ENCODE measurements around the gene BACE2. TPM values are rescaled to one million over a fixed set of nuclear protein-coding genes. Genes with fewer than 3 reads are reported as not detected.

Gene BACE2
- total RNA-seq, 1 donor from 2014 or later: 49.5 TPM

DNA sequence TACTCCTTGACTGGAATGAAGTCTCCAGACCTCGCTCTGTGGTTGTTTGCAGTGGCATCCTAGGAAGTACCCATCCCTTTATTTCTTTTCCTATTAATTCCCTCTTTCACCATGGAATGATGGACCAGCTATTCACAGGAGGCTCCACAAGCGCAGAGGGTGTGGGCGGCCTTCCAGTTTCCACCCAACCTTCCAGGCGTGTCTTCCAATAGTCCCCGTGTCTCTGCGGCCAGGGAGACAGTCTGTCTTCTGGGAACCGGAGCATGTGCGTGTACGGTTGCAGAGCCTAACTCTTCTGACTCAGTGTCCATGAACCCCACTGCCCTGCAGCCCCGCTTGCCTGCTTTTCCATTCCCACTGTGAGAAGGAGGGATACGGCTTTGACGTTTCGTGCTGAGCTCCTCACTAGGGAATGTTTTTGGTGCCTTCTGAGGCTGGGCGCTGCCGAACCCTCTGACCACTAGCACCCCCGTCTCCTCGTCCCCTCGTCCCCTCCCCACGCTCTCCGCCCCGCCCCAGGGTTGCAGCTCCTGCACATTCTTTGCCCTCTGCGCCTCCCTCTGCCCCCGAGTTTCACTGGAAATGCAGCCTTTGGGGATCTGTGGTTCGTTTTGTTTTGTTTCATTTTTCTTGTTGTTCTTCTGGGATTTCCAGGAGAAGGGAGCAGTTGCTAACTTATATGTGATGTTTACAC lies 122.3 kb downstream of the BACE2 start:
- TF ChIP-seq, protein P1, sequence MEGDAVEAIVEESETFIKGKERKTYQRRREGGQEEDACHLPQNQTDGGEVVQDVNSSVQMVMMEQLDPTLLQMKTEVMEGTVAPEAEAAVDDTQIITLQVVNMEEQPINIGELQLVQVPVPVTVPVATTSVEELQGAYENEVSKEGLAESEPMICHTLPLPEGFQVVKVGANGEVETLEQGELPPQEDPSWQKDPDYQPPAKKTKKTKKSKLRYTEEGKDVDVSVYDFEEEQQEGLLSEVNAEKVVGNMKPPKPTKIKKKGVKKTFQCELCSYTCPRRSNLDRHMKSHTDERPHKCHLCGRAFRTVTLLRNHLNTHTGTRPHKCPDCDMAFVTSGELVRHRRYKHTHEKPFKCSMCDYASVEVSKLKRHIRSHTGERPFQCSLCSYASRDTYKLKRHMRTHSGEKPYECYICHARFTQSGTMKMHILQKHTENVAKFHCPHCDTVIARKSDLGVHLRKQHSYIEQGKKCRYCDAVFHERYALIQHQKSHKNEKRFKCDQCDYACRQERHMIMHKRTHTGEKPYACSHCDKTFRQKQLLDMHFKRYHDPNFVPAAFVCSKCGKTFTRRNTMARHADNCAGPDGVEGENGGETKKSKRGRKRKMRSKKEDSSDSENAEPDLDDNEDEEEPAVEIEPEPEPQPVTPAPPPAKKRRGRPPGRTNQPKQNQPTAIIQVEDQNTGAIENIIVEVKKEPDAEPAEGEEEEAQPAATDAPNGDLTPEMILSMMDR (IDR thresholded peaks at IDR 0.05): no peak
- no peak for DNase-seq (ENCODE audit: extremely low spot score, unreplicated experiment)
- Mint-ChIP-seq H3K9me3 (ENCODE audit: unreplicated experiment) (no peaks in the 10 kb centered on the region), H3K27me3 (ENCODE audit: unreplicated experiment) (peaks cover 47% of the 10 kb centered on the region), H3K36me3 (ENCODE audit: unreplicated experiment) (no peaks in the 10 kb centered on the region), H3K4me1 (ENCODE audit: unreplicated experiment) (peaks cover 1% of the 10 kb centered on the region), H3K4me3 (ENCODE audit: unreplicated experiment) (no peak overlapping the region), H3K27ac (ENCODE audit: unreplicated experiment) (no peak overlapping the region)

DNA sequence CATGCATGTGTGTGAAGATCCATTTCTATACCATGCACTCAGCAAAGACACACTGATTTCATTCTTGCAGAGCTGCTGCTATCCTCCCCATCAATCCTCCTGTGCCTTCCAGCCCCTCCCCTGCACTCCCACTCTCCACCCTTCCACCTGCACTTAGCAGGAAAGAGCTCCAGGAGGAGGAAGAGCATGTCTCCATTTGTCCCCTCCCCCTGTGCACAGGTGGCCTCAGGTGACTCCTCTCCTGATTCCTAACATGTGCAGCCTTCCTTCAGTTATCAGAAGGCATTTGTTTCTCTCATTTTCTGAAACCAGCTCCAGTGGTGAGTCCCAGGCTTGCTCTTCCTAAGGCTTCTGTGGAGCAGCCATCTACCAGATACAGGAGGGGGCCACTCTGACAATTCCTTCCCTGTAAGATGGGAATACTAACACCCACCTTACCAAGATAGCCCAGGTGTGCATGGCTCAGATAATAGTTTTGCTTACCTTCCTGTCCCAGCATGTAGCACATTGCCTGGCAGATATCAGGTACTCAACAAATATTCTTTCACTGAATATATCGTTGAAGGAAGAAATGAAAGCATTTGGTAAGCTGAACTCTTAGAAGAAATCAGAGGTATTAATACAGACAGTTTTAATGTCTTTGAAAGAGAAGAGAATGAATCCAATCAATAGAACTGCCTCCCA lies 126.7 kb downstream of the BACE2 start:
- H3K27ac Mint-ChIP-seq (ENCODE audit: unreplicated experiment): no peak overlapping the region
- peaks cover 32% of the 10 kb centered on the region for H3K27me3 Mint-ChIP-seq (ENCODE audit: unreplicated experiment)
- peaks cover 3% of the 10 kb centered on the region for H3K9me3 Mint-ChIP-seq (ENCODE audit: unreplicated experiment)
- no peaks in the 10 kb centered on the region for H3K36me3 Mint-ChIP-seq (ENCODE audit: unreplicated experiment)
- DNase-seq (ENCODE audit: extremely low spot score, unreplicated experiment): no peak
- H3K4me1 Mint-ChIP-seq (ENCODE audit: unreplicated experiment): peaks cover 1% of the 10 kb centered on the region
- no peak overlapping the region for H3K4me3 Mint-ChIP-seq (ENCODE audit: unreplicated experiment)
- TF ChIP-seq, protein P1 (IDR thresholded peaks at IDR 0.05): no peak

DNA sequence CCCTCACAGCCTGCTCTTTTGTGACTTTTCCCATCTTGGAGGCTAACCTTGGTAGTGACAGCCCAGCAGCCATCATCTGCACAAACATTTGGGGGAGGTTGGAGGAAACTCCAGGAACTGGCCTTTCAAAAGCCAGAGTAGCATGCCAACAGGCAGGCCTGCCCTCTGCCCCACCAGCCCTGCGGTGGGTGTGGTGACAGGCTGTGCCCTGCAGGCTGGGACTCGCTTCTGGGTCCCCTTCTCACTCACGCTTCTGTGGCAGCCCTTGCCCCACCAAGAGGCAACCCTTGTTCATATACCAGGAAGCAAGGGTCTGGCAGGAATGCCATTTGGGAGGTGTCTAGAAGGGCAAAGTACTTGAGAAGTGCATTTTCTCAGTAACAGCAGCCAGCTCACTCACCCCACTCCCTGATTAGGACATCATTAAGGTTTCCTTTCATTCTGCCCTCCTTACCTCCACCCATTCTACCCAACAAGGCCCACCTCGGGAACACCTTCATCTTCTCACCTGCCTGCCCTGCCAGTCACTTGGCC lies 127.8 kb downstream of the BACE2 start:
- Mint-ChIP-seq H3K27me3 (ENCODE audit: unreplicated experiment) (peaks cover 21% of the 10 kb centered on the region), H3K9me3 (ENCODE audit: unreplicated experiment) (peaks cover 3% of the 10 kb centered on the region), H3K36me3 (ENCODE audit: unreplicated experiment) (no peaks in the 10 kb centered on the region), H3K4me3 (ENCODE audit: unreplicated experiment) (no peak overlapping the region), H3K27ac (ENCODE audit: unreplicated experiment) (no peak overlapping the region), H3K4me1 (ENCODE audit: unreplicated experiment) (no peaks in the 10 kb centered on the region)
- DNase-seq (ENCODE audit: extremely low spot score, unreplicated experiment): no peak
- TF ChIP-seq, protein P1 (IDR thresholded peaks at IDR 0.05): no peak

DNA sequence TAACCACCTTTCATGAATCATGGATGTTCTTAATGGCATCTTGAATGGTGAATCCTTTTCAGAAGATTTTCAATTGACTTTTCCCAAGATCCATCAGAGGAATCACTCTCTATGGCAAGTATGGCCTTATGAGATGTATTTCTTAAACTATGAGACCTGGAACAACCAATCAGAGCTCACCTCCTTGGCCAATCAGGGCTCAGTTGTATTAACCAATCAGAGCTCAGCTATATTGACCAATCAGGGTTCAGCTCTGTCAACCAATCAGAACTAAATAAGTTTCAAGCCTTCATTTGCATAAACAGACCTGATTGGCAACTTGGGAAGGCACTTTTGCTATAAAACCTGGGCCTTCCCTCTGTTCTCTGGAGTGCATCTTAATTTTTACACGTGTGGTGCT lies 135.0 kb downstream of the BACE2 start:
- Mint-ChIP-seq H3K27ac (ENCODE audit: unreplicated experiment) (no peak overlapping the region), H3K4me3 (ENCODE audit: unreplicated experiment) (no peak overlapping the region), H3K9me3 (ENCODE audit: unreplicated experiment) (peaks cover 11% of the 10 kb centered on the region), H3K36me3 (ENCODE audit: unreplicated experiment) (no peaks in the 10 kb centered on the region), H3K27me3 (ENCODE audit: unreplicated experiment) (peaks cover 21% of the 10 kb centered on the region), H3K4me1 (ENCODE audit: unreplicated experiment) (no peaks in the 10 kb centered on the region)
- no peak for DNase-seq (ENCODE audit: extremely low spot score, unreplicated experiment)
- TF ChIP-seq, protein P1 (IDR thresholded peaks at IDR 0.05): no peak

DNA sequence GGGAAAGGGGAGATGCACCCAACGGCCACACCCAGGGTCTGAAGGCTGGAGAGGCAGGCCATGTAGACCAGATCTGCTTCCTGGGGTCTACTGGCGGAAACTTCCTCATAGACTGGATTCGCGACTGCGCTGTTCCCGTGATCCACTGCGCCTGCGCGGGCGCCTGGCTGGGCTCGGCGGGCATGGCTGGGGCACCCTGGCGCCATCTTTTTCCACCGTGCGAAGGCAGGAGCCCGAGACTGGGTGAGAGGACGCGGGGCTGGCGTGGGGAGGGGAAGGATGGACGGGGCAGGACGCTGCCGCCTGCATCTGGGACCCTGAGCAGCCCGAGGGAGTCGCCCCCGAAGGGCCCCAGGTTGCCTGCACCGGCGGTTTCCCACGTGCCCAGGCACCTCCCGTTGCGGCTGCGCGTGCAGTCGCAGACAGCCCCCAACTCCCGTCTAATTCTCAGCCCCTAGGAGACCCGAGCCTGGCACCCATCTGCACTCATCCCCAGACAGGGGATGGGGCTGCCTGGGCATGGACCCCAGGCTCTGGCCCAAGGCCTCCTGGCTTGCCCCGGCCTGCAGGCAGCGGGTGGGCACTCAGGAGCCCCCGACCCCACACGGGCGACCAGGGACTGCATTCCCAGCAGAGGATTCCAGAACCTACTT lies 136.2 kb downstream of the BACE2 start:
- H3K36me3 Mint-ChIP-seq (ENCODE audit: unreplicated experiment): no peaks in the 10 kb centered on the region
- H3K27ac Mint-ChIP-seq (ENCODE audit: unreplicated experiment): no peak overlapping the region
- no peak overlapping the region for H3K4me3 Mint-ChIP-seq (ENCODE audit: unreplicated experiment)
- no peak for DNase-seq (ENCODE audit: extremely low spot score, unreplicated experiment)
- peaks cover 27% of the 10 kb centered on the region for H3K27me3 Mint-ChIP-seq (ENCODE audit: unreplicated experiment)
- TF ChIP-seq, protein P1 (IDR thresholded peaks at IDR 0.05): no peak
- H3K4me1 Mint-ChIP-seq (ENCODE audit: unreplicated experiment): no peaks in the 10 kb centered on the region
- H3K9me3 Mint-ChIP-seq (ENCODE audit: unreplicated experiment): peaks cover 8% of the 10 kb centered on the region

All from osteocyte (in vitro differentiated cells).